GM21447 (cell line): ENCODE data around the gene NCAPH2.

ENCODE experiments used
- ATAC-seq: cut with Tn5 transposase; IDR thresholded peaks from one replicate; pipeline ENCODE4 v1.9.1; 2021; ENCODE audit not compliant: unreplicated experiment

The NCAPH2 gene

GRCh38 chr22:50569041-50569459 is 61.0 kb downstream of the NCAPH2 start:
- ATAC-seq, result no peak

GRCh38 chr22:50569896-50570535 is 62.0 kb downstream of the NCAPH2 start:
- ATAC-seq, result no peak

- no peak for ATAC-seq
These were observed 62.8 kb downstream of the NCAPH2 start for GRCh38 chr22:50570861-50571260.

- ATAC-seq, result no peak
These were observed 63.5 kb downstream of the NCAPH2 start for GRCh38 chr22:50571264-50572175.

- no peak for ATAC-seq
These were observed 64.9 kb downstream of the NCAPH2 start for GRCh38 chr22:50572965-50573364.

GRCh38 chr22:50573491-50574382 is 65.7 kb downstream of the NCAPH2 start:
- no peak for ATAC-seq

GRCh38 chr22:50574383-50574755 is 66.3 kb downstream of the NCAPH2 start:
- no peak for ATAC-seq
